NCI-H1048 (cell line): ENCODE measurements around the gene ASPSCR1.

Experiments used
- DNase-seq: peaks from one replicate; lab custom pipeline; 2025; lab: John Stamatoyannopoulos, UW

The ASPSCR1 gene

GRCh38 chr17:82055965-82056728 lies 78.7 kb downstream of the ASPSCR1 start:
- no peak for DNase-seq

GRCh38 chr17:82056729-82057621 lies 79.5 kb downstream of the ASPSCR1 start:
- no peak for DNase-seq

GRCh38 chr17:82058230-82058854 lies 80.9 kb downstream of the ASPSCR1 start:
- DNase-seq: no peak

GRCh38 chr17:82058855-82059249 lies 81.4 kb downstream of the ASPSCR1 start:
- no peak for DNase-seq

GRCh38 chr17:82059272-82060000 lies 82.0 kb downstream of the ASPSCR1 start:
- no peak for DNase-seq

GRCh38 chr17:82060001-82060380 lies 82.6 kb downstream of the ASPSCR1 start:
- DNase-seq: no peak

DNA sequence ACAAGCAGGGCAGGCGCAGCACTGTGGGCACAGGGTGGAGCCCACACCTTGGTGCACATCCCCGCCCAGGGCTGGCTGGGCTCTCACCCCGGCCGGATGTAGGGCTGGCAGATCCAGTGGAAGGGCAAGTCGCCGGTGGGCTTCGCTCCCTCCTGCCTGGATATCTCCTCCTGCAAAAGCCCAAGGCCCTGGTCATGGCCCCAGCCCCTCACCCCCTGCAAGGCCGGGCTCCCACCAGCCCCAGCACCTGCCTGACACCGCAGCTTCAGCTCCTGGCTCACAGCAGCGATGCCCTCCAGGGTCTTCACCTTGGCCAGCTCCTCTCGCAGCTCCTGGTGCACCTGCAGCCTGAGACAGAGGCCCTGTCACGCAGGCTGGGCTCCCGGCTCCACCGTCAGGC lies 83.2 kb downstream of the ASPSCR1 start:
- no peak for DNase-seq

GRCh38 chr17:82061047-82061925 lies 83.9 kb downstream of the ASPSCR1 start:
- no peak for DNase-seq

GRCh38 chr17:82062076-82062983 lies 84.9 kb downstream of the ASPSCR1 start:
- no peak for DNase-seq

GRCh38 chr17:82062984-82063368 lies 85.5 kb downstream of the ASPSCR1 start:
- no peak for DNase-seq

- DNase-seq: no peak
These were observed 86.3 kb downstream of the ASPSCR1 start for GRCh38 chr17:82063424-82064415.

DNA sequence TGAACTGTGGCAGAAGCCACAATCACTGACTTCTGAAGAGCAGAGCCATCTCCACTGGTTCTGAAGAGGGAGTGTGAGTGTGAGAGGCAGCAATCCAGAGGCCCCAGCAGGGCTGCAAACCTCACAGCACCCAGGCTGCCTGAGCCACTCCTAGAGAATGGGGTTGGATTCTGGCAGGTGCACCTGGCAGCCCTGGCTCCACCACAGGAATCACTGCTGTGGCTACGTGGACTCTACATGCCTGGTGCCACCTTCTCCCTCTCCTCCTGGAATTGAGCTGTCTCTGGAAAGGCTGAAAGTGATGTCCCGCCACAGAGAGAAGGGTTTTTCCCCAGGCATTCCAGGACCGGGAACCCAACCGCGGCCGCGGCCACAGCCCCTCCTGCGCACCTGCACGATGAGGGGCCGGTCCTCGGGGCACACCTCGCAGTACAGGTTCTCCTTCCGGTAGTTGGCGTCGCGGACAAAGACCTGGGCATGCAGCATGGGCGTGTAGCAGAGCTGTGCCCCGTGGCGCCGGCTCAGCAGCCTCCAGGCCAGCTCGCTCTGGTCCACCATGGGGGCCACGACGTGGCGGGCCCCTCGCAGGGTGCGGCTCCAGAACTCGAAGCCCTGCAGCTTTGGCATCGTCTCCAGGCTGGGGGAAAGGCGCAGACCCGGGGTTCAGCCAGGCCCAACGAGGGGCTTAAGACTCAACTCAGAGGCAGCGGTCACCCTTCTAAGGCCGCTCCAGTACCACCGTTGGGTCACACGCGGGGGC lies 87.2 kb downstream of the ASPSCR1 start:
- no peak for DNase-seq

DNA sequence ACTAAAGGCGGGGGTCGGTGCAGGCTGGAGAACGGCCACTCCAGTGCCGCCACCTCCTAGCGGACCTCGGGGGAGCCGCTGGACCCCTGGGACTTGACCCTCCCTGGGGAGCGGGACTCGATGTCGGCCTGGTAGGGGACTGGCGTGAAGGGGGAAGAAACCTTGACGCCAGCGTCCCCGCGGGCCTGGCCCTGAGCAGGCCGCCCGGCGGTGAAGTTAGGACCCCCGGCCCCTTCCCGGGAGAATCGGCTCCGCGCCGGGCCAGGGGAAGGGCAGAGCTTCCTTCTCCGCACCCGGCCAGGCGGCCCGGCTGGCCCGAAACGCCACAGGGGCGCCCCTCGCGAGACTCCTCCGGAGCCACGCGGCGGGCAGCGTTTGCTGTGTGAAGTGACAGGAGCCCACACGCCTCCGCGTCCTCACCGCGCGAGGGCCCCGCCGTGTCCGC lies 87.8 kb downstream of the ASPSCR1 start:
- DNase-seq: no peak

GRCh38 chr17:82065638-82066303 lies 88.3 kb downstream of the ASPSCR1 start, which contains the start of gene DUS1L:
Gene DUS1L (minus strand): TSS chr17:82065804. CDS start chr17:82065059, 745 bp downstream.
- DNase-seq: no peak
